T-helper 17 cell (primary cell): ENCODE results near the gene SSC5D. TPM values are rescaled to one million over a fixed set of nuclear protein-coding genes. Genes with fewer than 3 reads are reported as not detected.

Experiments
- ATAC-seq: fragments of 150-1000 bp; cut with Tn5 transposase; 2 replicates; pipeline ENCODE4 v1.10.0; 2021; ENCODE audit warnings: mild to moderate bottlenecking, moderate library complexity
- DNase-seq, 3 donors: peaks; one replicate each; pipeline versions ENCODE4 v3.0.0 to v3.0.0-alpha.2; 2020 to 2021
- H3K9me3 ChIP-seq: one replicate; pipeline ENCODE4 v1.7.0; 2013; ENCODE audit warnings: low read length, mild to moderate bottlenecking; ENCODE audit not compliant: control insufficient read depth, poor library complexity, severe bottlenecking
- H3K27ac Mint-ChIP-seq: one replicate; pipeline ENCODE4 v1.8.0; 2022; ENCODE audit warnings: mild to moderate bottlenecking, moderate library complexity, mixed read lengths
- H3K27me3 Mint-ChIP-seq: one replicate; pipeline ENCODE4 v1.8.0; 2022; ENCODE audit warnings: mixed read lengths
- H3K36me3 Mint-ChIP-seq: one replicate; pipeline ENCODE4 v1.8.0; 2022; ENCODE audit warnings: low read depth, mixed read lengths
- H3K4me1 Mint-ChIP-seq: one replicate; pipeline ENCODE4 v1.8.0; 2022; ENCODE audit warnings: mild to moderate bottlenecking, mixed read lengths
- H3K4me3 Mint-ChIP-seq: one replicate; pipeline ENCODE4 v1.8.0; 2022; ENCODE audit warnings: mild to moderate bottlenecking, moderate library complexity, mixed read lengths
- total RNA-seq, 4 donors: library from RNA in 2 of 4; stranded (reverse) in 2 of 4; gene quantifications; one replicate each; pipeline ENCODE4 v1.2.3 and lab custom pipeline; 2022 to 2026

The SSC5D gene
- total RNA-seq, 2 donors from 2014 or later = 0.08 to 0.47 TPM

DNA sequence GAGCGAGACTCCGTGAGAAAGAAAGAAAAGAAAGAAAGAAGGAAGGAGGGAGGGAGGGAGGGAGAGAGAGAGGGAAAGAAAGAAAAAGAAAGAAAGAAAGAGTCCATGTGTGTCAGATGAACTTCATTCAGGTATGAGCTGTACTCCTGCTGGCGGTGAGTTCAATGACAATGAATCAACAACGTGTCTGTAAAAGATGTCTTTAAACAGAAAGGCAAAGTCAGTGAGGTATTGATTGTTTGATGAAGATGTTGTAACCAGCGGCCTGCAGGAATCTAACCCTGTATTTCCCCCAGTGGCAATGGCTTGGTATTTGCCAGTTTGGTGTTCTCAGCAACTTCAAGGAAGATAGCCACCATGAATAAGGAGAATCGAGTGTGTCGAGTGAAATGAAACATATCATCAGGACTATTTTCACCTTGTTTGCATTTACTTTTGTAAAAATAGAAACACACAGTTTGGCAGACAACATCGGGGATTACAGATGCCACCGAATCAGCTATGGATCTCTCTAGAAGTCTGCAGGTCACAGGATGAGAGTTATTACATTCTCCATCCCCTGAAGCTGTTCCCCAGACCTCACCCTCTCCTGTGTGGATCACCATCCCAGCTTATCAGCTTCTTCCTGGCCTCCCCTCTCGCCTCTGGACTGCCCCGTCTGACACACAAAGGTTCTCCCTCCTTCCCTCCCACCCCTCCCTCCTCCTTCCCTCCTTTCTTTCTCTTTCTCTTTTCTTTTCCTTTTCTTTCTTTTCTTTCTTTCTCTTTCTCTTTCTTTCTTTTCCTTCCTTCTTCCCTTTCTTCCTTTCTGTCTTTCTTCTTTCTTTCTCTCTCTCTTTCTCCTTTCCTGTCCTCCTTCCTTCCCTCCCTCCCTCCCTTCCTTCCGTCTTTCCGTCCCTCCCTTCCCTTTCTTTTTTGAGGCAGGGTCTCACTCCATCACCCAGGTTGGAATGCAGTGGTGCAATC, 65.3 kb downstream of the SSC5D start:
- ATAC-seq (no peak), DNase-seq (no peak)
- Mint-ChIP-seq H3K36me3 (no peaks in the 10 kb centered on the region), H3K27ac (no peak overlapping the region), H3K27me3 (peaks cover 31% of the 10 kb centered on the region), H3K4me1 (peaks cover 2% of the 10 kb centered on the region), H3K4me3 (no peak overlapping the region)
- no peaks in the 10 kb centered on the region for H3K9me3 ChIP-seq

DNA sequence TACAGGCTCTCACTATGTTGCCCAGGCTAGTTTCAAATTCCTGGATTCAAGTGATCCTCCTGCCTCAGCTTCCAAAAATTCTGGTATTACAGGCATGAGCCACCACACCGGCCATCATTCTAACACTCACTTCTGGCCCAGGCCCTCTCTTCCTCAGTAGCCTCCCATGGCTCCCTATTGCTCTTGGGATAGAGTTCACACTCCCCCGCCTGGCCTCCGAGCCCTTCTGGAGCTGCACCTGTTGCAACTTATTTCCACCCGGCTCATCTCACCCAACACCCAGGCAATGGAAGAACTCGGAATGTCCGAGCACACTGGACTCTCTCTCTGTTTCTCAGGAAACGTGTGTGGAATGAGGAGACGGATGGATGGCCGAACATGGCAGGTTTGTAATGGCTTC, 66.1 kb downstream of the SSC5D start:
- ATAC-seq = no peak
- no peaks in the 10 kb centered on the region for H3K9me3 ChIP-seq
- H3K36me3 Mint-ChIP-seq = no peaks in the 10 kb centered on the region
- peaks cover 2% of the 10 kb centered on the region for H3K4me1 Mint-ChIP-seq
- H3K4me3 Mint-ChIP-seq = no peak overlapping the region
- DNase-seq = no peak
- peaks cover 34% of the 10 kb centered on the region for H3K27me3 Mint-ChIP-seq
- H3K27ac Mint-ChIP-seq = peak overlapping the region; percentile 39

DNA sequence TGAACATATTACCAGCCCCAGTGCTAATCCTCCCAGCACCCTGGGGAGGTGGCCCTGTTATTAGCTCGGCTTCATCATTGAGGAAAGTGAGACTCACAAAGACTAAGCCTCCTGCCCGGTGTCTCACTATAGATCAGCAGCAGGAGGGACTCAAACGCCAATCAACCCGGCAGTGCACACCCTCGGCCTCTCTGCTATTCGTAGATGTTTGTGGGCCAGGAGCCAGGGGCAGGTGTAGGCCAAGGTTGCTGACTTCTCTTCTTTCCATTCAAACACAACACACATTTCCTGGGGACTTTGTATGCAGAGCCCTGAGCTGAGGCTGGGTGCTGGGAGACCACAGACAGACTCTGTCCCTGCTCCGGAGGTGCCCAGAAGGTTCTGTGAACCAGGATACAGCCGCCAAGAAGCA, 66.5 kb downstream of the SSC5D start:
- DNase-seq (no peak), ATAC-seq (no peak)
- Mint-ChIP-seq H3K4me3 (no peak overlapping the region), H3K27me3 (peaks cover 37% of the 10 kb centered on the region), H3K4me1 (peaks cover 2% of the 10 kb centered on the region), H3K27ac (peak overlapping the region; percentile 39), H3K36me3 (no peaks in the 10 kb centered on the region)
- no peaks in the 10 kb centered on the region for H3K9me3 ChIP-seq

DNA sequence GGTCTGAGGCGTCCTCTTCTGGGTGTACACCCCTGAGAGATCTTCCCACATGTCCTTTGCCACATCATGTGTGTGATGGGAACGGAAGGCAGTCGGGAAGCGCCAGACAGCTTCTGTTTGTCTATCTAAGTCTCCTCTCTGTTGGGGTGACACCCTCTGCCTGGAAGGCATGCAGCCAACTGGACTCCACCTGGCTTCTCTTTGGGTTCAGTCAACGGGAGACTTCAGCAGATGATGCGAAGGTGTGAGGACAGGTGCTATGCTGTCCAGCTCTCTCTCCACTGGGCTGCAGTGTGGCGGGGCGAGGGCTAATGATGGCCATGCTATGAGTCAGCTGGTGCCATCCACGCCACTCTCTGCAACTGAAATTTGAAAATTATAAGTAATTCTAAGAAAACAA, 71.4 kb downstream of the SSC5D start:
- H3K27ac Mint-ChIP-seq = no peak overlapping the region
- ATAC-seq = no peak
- no peak overlapping the region for H3K4me3 Mint-ChIP-seq
- H3K36me3 Mint-ChIP-seq = no peaks in the 10 kb centered on the region
- no peak for DNase-seq
- peaks cover 23% of the 10 kb centered on the region for H3K27me3 Mint-ChIP-seq
- peaks cover 2% of the 10 kb centered on the region for H3K4me1 Mint-ChIP-seq
- no peaks in the 10 kb centered on the region for H3K9me3 ChIP-seq

DNA sequence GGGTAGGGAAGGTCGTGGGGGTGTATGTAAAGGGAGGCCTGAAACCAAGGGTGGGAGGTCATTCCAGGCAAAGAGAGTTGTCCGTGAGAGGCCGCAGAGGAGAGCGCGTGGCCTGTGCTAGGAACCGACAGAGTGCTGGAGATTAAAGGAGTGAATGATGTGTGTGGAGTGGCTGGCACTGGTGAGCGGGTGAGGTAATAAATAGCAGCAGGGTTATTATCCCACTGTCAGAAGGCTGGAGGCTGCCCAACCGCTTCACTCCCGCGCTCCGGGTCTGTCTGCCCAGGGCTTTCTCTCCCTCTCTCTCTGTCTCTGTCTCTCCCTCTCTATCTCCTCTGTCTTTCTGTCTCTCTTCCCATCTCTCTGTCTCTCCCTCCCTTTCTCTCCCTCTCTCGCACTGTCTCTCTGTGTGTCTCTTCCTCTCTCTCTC, 75.0 kb downstream of the SSC5D start:
- DNase-seq (no peak), ATAC-seq (no peak)
- no peaks in the 10 kb centered on the region for H3K4me1 Mint-ChIP-seq
- H3K4me3 Mint-ChIP-seq = no peak overlapping the region
- no peaks in the 10 kb centered on the region for H3K9me3 ChIP-seq
- no peak overlapping the region for H3K27ac Mint-ChIP-seq
- no peaks in the 10 kb centered on the region for H3K36me3 Mint-ChIP-seq
- H3K27me3 Mint-ChIP-seq = peaks cover 32% of the 10 kb centered on the region

DNA sequence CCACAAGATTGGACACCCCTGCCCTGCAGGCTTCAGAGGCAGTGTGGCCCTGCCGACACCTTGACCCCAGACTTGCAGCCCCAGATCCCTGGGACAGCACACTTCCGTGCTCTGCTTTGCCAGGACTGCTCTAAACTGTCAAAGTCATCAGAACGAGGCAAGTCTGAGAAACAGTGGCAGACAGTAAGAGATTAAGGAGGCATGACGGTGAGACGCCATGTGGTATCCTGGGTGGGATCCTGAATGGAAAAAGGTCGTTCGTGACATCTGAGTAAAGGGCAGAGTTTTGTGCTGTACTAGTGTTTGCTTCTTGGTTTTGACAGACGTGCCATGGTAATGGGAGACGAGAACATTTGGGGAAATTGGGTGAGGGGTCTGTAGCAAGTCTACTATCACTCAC, 78.6 kb downstream of the SSC5D start:
- no peak for DNase-seq
- no peaks in the 10 kb centered on the region for H3K9me3 ChIP-seq
- Mint-ChIP-seq H3K36me3 (no peaks in the 10 kb centered on the region), H3K27ac (no peak overlapping the region), H3K4me3 (no peak overlapping the region), H3K4me1 (no peaks in the 10 kb centered on the region), H3K27me3 (peaks cover 17% of the 10 kb centered on the region)
- ATAC-seq = no peak

DNA sequence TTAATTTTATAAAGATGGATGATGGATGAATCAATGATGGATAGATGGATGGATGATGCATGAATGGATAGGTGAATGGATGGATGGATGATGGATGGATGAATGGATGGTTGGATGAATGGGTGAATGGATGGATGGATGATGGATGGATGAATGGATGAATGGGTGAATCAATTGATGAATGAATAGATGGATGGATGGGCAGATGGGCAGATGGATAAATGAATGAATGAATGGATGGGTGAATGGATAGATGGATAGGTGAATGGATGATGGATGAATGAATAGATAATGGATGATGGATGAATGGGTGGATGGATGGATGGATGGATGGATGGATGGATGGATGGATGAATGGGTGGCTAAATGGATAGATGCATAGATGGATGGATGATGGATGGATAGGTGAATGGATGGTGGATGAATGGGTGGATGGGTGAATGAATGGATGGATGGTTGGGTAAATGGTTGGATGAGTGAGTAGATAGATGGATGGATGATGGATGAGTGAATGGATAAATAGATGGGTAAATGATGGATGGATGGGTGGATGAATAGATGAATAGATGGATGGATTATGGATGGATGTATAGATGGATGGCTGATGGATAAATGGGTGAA, 79.6 kb downstream of the SSC5D start:
- no peaks in the 10 kb centered on the region for H3K4me1 Mint-ChIP-seq
- DNase-seq = no peak
- H3K36me3 Mint-ChIP-seq = no peaks in the 10 kb centered on the region
- H3K27me3 Mint-ChIP-seq = peaks cover 17% of the 10 kb centered on the region
- no peak for ATAC-seq
- H3K27ac Mint-ChIP-seq = no peak overlapping the region
- H3K4me3 Mint-ChIP-seq = no peak overlapping the region
- H3K9me3 ChIP-seq = no peaks in the 10 kb centered on the region

Other genes with a start within 250 kb of the SSC5D start
- 100 to 1,000 TPM; 183 to 186 TPM for gene PPP6R1, start 229.4 kb upstream of the SSC5D start, total RNA-seq
- 10 to 100 TPM; 19.1 to 23.1 TPM for gene HSPBP1, start 208.3 kb upstream of the SSC5D start, total RNA-seq
- gene BRSK1, start 204.4 kb upstream of the SSC5D start, total RNA-seq = 1 to 10 TPM; 3.0 to 7.4 TPM
- under 1 TPM in 1 of 2 donors, not detected in 1; 0.75 TPM for gene TMEM150B, start 163.1 kb upstream of the SSC5D start, total RNA-seq
- gene KMT5C, start 148.6 kb upstream of the SSC5D start, total RNA-seq = 100 to 1,000 TPM in 1 of 2 donors, 10 to 100 TPM in 1; 66.6 to 103 TPM
- gene COX6B2, start 133.7 kb upstream of the SSC5D start, total RNA-seq = 1 to 10 TPM in 1 of 2 donors, under 1 TPM in 1; 0.62 to 1.4 TPM
- under 1 TPM in 1 of 2 donors, not detected in 1; 0.07 TPM for gene GARIN5B, start 125.2 kb upstream of the SSC5D start, total RNA-seq
- gene IL11, start 118.0 kb upstream of the SSC5D start, total RNA-seq = under 1 TPM; 0.25 to 0.89 TPM
- not detected for gene TMEM190, start 111.6 kb upstream of the SSC5D start, total RNA-seq
- 10 to 100 TPM; 14.6 to 19.5 TPM for gene TMEM238, start 104.1 kb upstream of the SSC5D start, total RNA-seq
- 1,000 to 10,000 TPM; 3,164 to 3,616 TPM for gene RPL28, start 102.5 kb upstream of the SSC5D start, total RNA-seq
- 10 to 100 TPM; 64.6 to 78.1 TPM for gene UBE2S, start 80.6 kb upstream of the SSC5D start, total RNA-seq
- not detected for gene SHISA7, start 45.1 kb upstream of the SSC5D start, total RNA-seq
- gene ISOC2, start 26.8 kb upstream of the SSC5D start, total RNA-seq = 1 to 10 TPM; 6.5 to 7.2 TPM
- gene C19orf85, start 23.7 kb upstream of the SSC5D start, total RNA-seq = not detected
- gene ZNF628, start 11.8 kb upstream of the SSC5D start, total RNA-seq = 10 to 100 TPM; 19.4 to 25.5 TPM
- gene NAT14, start 3.2 kb upstream of the SSC5D start, total RNA-seq = 10 to 100 TPM in 1 of 2 donors, 1 to 10 TPM in 1; 9.1 to 11.9 TPM
- not detected for gene SBK2, start 48.7 kb downstream of the SSC5D start, total RNA-seq
- gene SBK3, start 57.1 kb downstream of the SSC5D start, total RNA-seq = not detected
- gene ZNF579, start 92.4 kb downstream of the SSC5D start, total RNA-seq = 1 to 10 TPM; 5.9 to 6.2 TPM
- 10 to 100 TPM in 1 of 2 donors, 1 to 10 TPM in 1; 9.2 to 10.7 TPM for gene FIZ1, start 111.1 kb downstream of the SSC5D start, total RNA-seq
- 10 to 100 TPM; 16.6 to 17.0 TPM for gene ZNF524, start 111.9 kb downstream of the SSC5D start, total RNA-seq
- 10 to 100 TPM; 12.6 to 12.8 TPM for gene ZNF865, start 117.2 kb downstream of the SSC5D start, total RNA-seq
- 10 to 100 TPM; 11.3 to 13.8 TPM for gene ZNF784, start 136.1 kb downstream of the SSC5D start, total RNA-seq
- 10 to 100 TPM; 40.3 to 41.8 TPM for gene ZNF580, start 152.6 kb downstream of the SSC5D start, total RNA-seq
- gene ZNF581, start 155.2 kb downstream of the SSC5D start, total RNA-seq = 10 to 100 TPM; 24.7 to 26.3 TPM
- 1 to 10 TPM; 1.1 to 1.6 TPM for gene CCDC106, start 159.8 kb downstream of the SSC5D start, total RNA-seq
- gene U2AF2, start 166.6 kb downstream of the SSC5D start, total RNA-seq = 100 to 1,000 TPM; 248 to 258 TPM
- gene EPN1, start 186.8 kb downstream of the SSC5D start, total RNA-seq = 10 to 100 TPM; 42.5 to 44.1 TPM
- not detected for gene NLRP9, start 250.0 kb downstream of the SSC5D start, total RNA-seq